OCI-LY3 (cell line): ENCODE measurements around the gene PAX5.

Experiments
- H2AFZ ChIP-seq: fragments of 200-600, 300-600 bp; shearing (Covaris generic); 2 replicates; pipeline ENCODE4 v1.6.0; 2014; ENCODE audit warnings: antibody characterized with exemption, low read depth, low read length
- H3K27ac ChIP-seq: fragments of 200-600, 300-600 bp; sonication (generic); 2 replicates; pipeline ENCODE4 v1.5.1; 2014; ENCODE audit warnings: mild to moderate bottlenecking, low read length, moderate library complexity, mixed read lengths
- H3K27me3 ChIP-seq: fragments of 200-600, 300-600 bp; sonication (generic); 2 replicates; pipeline ENCODE4 v1.6.1; 2014; ENCODE audit warnings: low read depth, low read length, mixed read lengths
- H3K36me3 ChIP-seq: fragments of 200-600, 300-600 bp; sonication (generic); replicated peaks from 2 replicates; pipeline ENCODE3; 2014; ENCODE audit warnings: low read depth, low read length, mixed read lengths
- H3K4me1 ChIP-seq: fragments of 300-600, 200-600 bp; sonication (generic); 2 replicates; pipeline ENCODE4 v1.6.1; 2014; ENCODE audit warnings: low read length, mixed read lengths
- H3K4me2 ChIP-seq: fragments of 200-600, 300-600 bp; sonication (generic); 2 replicates; pipeline ENCODE4 v1.6.1; 2014; ENCODE audit warnings: low read length, mixed read lengths
- H3K4me3 ChIP-seq: fragments of 300-600, 200-600 bp; sonication (generic); 2 replicates; pipeline ENCODE4 v1.5.1; 2014; ENCODE audit warnings: antibody characterized with exemption, mild to moderate bottlenecking, low read length, moderate library complexity
- H3K79me2 ChIP-seq: fragments of 300-600, 200-600 bp; shearing (Covaris generic); 2 replicates; pipeline ENCODE4 v1.6.1; 2014; ENCODE audit warnings: mild to moderate bottlenecking, low read length, mixed read lengths
- H3K9ac ChIP-seq: fragments of 300-600, 200-600 bp; shearing (Covaris generic); 2 replicates; pipeline ENCODE4 v1.6.0; 2014; ENCODE audit warnings: mild to moderate bottlenecking, low read length, moderate library complexity
- H3K9me3 ChIP-seq: fragments of 200-600, 300-600 bp; shearing (Covaris generic); 2 replicates; pipeline ENCODE4 v1.6.1; 2014; ENCODE audit warnings: low read length, mixed read lengths; ENCODE audit not compliant: insufficient read depth
- H4K20me1 ChIP-seq: fragments of 200-600, 300-600 bp; sonication (generic); 2 replicates; pipeline ENCODE4 v1.6.1; 2016; ENCODE audit warnings: low read length, mixed read lengths; ENCODE audit not compliant: insufficient read depth
- EZH2phosphoT487 ChIP-seq: fragments of 200-600 bp; shearing (Covaris generic); IDR thresholded peaks from 2 replicates; pipeline ENCODE4 v1.6.1; 2018; ENCODE audit warnings: antibody characterized with exemption, mixed run types, low read depth
- TF ChIP-seq, protein P1 (sequence below): fragments of 200-600, 300-600 bp; sonication (generic); IDR thresholded peaks from 2 replicates; pipeline ENCODE4 v1.5.1; 2014; ENCODE audit warnings: antibody characterized with exemption, low read length, low read depth

Gene PAX5

GRCh38 chr9:36793277-36793676 is 240.8 kb downstream of the PAX5 start:
- Histone ChIP-seq H3K27me3 (no peaks in the 10 kb centered on the region), H3K4me1 (no peaks in the 10 kb centered on the region), H3K4me3 (no peak overlapping the region), H3K9ac (no peak overlapping the region), H3K79me2 (no peaks in the 10 kb centered on the region), H3K27ac (no peak overlapping the region), H3K9me3 (no peaks in the 10 kb centered on the region), H4K20me1 (no peaks in the 10 kb centered on the region), H2AFZ (no peak overlapping the region), H3K36me3 (no peaks in the 10 kb centered on the region), H3K4me2 (no peak overlapping the region)
- no peak for TF ChIP-seq EZH2phosphoT487
- TF ChIP-seq, protein P1, sequence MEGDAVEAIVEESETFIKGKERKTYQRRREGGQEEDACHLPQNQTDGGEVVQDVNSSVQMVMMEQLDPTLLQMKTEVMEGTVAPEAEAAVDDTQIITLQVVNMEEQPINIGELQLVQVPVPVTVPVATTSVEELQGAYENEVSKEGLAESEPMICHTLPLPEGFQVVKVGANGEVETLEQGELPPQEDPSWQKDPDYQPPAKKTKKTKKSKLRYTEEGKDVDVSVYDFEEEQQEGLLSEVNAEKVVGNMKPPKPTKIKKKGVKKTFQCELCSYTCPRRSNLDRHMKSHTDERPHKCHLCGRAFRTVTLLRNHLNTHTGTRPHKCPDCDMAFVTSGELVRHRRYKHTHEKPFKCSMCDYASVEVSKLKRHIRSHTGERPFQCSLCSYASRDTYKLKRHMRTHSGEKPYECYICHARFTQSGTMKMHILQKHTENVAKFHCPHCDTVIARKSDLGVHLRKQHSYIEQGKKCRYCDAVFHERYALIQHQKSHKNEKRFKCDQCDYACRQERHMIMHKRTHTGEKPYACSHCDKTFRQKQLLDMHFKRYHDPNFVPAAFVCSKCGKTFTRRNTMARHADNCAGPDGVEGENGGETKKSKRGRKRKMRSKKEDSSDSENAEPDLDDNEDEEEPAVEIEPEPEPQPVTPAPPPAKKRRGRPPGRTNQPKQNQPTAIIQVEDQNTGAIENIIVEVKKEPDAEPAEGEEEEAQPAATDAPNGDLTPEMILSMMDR, result peak; percentile 33

DNA sequence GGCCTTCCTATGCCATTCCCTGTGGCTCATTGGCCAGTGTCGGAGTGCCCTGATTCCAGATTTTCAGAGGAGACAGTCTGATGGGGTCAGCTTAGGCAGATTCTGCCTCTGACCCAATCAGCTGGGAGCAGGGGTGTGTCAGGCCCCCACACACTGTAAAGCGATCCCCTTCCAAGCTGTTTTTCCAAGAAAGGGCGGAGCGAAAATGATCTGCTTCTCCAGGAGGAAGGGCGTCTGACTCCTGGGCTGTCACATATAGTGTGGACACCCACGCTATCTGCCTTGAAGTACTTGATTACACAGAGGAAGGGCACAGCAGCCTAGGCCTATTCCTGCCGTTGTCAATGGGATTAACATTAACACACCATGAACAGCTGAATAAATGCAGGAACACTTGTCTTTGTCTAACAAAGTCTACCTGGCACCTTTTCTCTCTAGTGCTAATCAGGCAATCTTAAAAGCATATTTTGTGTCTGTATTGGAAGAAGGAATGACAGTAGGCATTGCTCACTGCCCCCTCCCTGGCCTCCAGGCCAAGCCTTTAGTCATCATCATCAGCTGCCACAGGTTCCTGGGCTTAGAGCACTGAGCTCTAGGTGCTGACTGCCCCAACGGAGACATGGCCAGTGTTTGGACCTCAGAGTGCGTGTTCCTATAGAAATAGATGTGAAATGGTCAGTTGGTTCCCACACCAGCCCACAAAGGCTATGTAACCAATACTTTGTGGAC is 242.7 kb downstream of the PAX5 start:
- no peaks in the 10 kb centered on the region for H4K20me1 ChIP-seq
- no peak overlapping the region for H3K9ac ChIP-seq
- H3K4me2 ChIP-seq, result no peak overlapping the region
- H3K4me1 ChIP-seq, result peaks cover 6% of the 10 kb centered on the region; the same call in 1 of the 2 replicates
- no peaks in the 10 kb centered on the region for H3K36me3 ChIP-seq
- no peak overlapping the region for H3K27ac ChIP-seq
- no peaks in the 10 kb centered on the region for H3K79me2 ChIP-seq
- no peak overlapping the region for H2AFZ ChIP-seq
- no peak overlapping the region for H3K4me3 ChIP-seq
- TF ChIP-seq, protein P1, result no peak
- no peak for TF ChIP-seq EZH2phosphoT487
- H3K27me3 ChIP-seq, result no peaks in the 10 kb centered on the region
- H3K9me3 ChIP-seq, result no peaks in the 10 kb centered on the region

- peaks cover 4% of the 10 kb centered on the region for H3K27me3 ChIP-seq
- no peak overlapping the region for H2AFZ ChIP-seq
- peaks cover 6% of the 10 kb centered on the region; the same call in 1 of the 2 replicates for H3K4me1 ChIP-seq
- no peaks in the 10 kb centered on the region for H3K79me2 ChIP-seq
- no peak overlapping the region for H3K4me2 ChIP-seq
- no peak overlapping the region for H3K4me3 ChIP-seq
- no peak for TF ChIP-seq EZH2phosphoT487
- TF ChIP-seq, protein P1, result no peak
- H3K27ac ChIP-seq, result no peak overlapping the region
- H3K9me3 ChIP-seq, result no peaks in the 10 kb centered on the region
- no peak overlapping the region for H3K9ac ChIP-seq
- no peaks in the 10 kb centered on the region for H4K20me1 ChIP-seq
- H3K36me3 ChIP-seq, result no peaks in the 10 kb centered on the region
Observed at GRCh38 chr9:36789886-36790285, 244.2 kb downstream of the PAX5 start.

DNA sequence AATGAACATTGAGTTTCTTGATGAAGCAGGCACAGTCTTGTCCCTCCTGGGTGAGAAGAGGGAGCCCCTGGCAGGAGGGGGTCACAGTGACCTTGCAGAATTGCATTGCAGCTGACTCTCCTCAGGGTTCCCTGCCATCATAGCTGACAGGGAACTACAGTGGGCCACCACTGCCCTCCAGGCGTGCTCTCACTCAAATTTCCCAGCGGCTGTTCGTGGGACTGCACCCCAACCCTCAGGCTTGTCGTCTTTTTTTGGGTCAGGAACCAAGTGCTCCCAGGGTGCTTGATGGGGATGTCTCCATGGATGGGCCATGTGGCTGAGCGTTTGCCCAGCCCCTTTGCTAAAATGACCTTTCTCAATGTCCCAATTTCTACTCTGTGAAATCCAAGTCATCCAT is 245.5 kb downstream of the PAX5 start:
- no peaks in the 10 kb centered on the region for H3K36me3 ChIP-seq

More for the DNA sequence above, 245.5 kb downstream of the PAX5 start:
- Histone ChIP-seq H3K27ac (no peak overlapping the region), H3K4me2 (no peak overlapping the region), H3K27me3 (peaks cover 17% of the 10 kb centered on the region), H3K9me3 (no peaks in the 10 kb centered on the region), H3K4me1 (peaks cover 6% of the 10 kb centered on the region; the same call in 1 of the 2 replicates), H3K9ac (no peak overlapping the region), H3K79me2 (no peaks in the 10 kb centered on the region), H2AFZ (no peak overlapping the region), H4K20me1 (no peaks in the 10 kb centered on the region), H3K4me3 (no peak overlapping the region)
- no peak for TF ChIP-seq EZH2phosphoT487
- TF ChIP-seq, protein P1, result peak; percentile 42
